Embryonic facial prominence (tissue), 1 donor: ENCODE measurements around the gene CPHXL.

Experiments used
- DNase-seq: peaks from one replicate; pipeline ENCODE4 v3.0.0-alpha.2; 2016; ENCODE audit errors: extremely low spot score

Gene CPHXL

DNA sequence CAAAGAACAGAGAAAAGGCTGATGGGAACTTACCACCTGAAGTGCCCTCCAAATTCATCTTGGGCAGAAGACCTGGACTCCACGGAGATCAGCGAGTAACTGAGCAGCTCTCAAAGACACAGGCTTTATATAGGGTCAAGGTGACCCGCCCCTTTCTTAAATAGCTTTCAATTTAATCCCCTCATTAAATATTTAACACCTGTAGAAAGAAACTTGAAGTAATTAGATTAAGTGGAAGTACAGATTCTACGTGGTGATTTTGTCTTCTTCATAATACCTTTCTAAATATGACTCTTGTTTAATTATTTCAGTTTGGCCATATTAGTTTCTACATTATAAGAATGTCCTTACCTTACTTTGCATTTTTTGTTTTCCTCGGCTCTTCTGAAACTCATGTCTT lies 24.9 kb downstream of the CPHXL start, which contains the start of gene DUXB:
DUXB (minus strand) TSS at position 101 of the 400 bp plus-strand sequence; CDS start at position 58, 43 bp downstream.
- no peak for DNase-seq

DNA sequence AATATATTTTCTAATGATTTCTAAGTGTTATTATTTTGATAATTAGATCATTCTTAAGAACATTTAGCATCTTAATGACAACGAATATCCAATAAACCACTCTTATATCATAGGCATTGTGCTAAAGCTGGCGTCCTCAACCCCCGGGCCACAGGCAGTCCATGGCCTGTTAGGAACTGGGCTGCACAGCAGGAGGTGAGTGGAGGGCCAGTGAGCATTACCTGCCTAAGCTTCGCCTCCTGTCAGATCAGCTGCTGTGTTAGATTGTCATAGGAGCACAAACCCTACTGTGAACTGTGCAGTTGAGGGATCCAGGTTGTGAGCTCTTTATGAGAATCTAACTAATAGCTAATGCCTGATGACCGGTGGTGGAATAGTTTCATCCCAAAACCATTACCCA lies 28.7 kb downstream of the CPHXL start:
- DNase-seq = no peak

DNA sequence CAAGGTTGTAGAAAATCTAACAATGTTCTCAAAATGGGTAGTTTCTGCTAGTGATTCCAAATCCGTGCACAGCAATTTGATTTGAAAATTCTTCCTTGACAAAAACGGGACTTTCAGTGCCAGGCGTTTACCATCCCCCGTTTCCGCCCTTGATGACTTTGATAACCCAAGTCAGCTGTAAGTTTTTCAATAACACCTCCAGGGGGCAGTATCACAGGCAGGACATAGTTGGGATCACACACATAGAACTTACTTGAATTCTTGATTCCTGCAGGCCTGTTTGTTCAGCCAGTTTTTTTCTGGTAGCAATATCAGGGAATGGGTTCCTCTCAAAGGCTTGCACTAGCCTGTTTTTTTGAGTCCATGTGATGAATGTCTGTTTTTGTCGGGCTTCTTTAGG lies 30.6 kb downstream of the CPHXL start:
- no peak for DNase-seq

DNA sequence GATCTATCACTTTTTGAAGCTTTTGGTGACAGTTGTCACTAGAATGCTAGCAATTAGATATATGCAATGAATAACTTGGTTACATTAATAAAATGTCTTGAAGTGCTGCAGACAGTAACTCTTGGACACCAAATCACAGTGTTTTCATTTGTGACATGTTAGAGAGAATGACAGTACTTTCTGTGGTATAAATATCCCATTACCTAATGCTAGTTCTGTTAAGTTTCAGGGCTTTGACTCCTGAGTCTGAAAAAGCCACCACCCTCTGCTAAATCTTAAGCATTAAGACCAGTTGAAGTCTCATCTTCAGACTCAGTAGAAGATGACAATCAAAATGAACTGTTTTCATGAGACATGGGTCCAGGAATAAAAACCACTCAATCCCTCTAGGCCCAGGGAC lies 38.9 kb downstream of the CPHXL start:
- no peak for DNase-seq

DNA sequence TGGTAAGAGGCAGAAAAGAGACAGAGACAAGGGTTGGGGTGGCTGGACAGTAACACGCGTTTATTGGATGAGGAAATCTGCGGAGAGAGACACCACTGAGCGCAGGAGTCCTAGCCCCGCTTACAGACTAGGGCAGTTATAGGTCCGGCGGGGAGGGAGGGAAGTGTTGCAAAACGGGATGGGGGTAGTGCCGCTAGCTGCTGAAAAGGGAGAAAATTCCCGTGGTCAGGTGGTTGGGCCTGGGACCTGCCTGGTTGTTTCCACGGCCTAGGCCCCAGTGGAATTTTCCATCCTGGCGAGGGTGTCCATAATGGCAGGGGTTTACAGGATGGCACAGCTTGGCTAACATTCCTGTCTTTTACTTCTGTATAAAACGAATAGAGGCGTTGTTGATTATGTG lies 44.0 kb downstream of the CPHXL start:
- no peak for DNase-seq

DNA sequence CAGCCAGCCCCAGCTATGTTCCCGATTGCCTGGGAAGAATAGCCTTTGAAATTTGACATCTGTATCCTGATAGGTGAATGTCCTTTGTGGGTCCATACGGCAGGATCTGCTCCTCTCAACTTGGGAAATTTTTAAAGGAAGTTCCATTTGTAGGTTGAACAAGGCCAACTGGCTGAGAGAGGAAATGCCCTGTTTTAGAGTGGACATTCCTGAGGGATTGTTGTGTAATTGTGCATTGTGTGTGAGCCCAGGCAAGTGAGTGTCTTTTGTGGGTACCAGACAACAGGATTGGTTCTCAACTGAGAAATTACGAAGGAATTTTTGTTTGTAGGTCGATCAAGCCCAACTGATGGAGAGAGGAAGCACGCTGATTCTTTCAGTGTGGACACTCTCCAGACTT lies 46.9 kb downstream of the CPHXL start:
- DNase-seq = no peak

DNA sequence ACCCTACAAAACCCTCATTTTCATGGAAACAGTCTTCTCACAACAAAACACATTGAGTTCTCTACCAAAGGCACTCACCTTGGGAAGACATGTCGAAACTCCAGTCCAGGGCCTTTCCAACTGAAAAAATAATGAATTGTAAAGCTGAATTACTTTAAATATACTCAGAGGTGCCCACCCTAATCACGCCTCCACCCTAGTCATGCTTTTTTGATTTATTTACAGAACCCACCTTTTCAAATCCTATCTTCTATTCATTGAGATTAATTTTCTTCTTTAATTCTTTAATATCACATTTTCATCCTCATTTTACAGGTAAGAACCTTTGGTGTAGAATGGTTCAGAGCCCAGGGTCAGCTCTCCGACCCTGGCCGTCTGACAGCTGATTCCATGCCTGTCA lies 49.4 kb downstream of the CPHXL start, which contains the start of gene CPHXL2:
CPHXL2 (minus strand) TSS at position 101 of the 400 bp plus-strand sequence; CDS start at position 91, 10 bp downstream.
- no peak for DNase-seq

DNA sequence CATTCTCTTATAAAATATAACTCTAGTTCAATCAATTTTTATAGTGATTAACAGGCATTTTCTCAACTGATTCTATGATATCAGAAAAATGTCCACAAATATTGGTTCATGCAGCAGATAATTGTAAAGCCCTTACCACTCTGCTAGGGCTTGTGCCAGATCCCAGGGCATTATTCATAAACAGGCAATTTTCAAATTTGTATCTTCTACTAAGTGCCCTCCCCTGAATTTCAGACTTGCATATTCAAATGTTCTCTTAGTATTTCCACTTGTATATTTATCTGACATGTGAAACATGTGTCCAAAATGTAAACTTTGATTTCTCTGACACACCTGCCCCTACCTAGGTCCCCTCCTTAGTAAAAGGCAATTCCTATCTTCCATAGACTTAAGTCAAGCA lies 58.8 kb downstream of the CPHXL start:
- DNase-seq = no peak
